ENCODE results near the gene ZNF76. TPM values are rescaled to one million over a fixed set of nuclear protein-coding genes. Genes with fewer than 3 reads are reported as not detected.

The ZNF76 gene
- total and polyA plus RNA-seq, 9 of the 15 experiments (the other 6 are each of a cell fraction or from before 2014, with no cell fraction given): 1.2 to 17.8 (median 10.7) TPM

DNA sequence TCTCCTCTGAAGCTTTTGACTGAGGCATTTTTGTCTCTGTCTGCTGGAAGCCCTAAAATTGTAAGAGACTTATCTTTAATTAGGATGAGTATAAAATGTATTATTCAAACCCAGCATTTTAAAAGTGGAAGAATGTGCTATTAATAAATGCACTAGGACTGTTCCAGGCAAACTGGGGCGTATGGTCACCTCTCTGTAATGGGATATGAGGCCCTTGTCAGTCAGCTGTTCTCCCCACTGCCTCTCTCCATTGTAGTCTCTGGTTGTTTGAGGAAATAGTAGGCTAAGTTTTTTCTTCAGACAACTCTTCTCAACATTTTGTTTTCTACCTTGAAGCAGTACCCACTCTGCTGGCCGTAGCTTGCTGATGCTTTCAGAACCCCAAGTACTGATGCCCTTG, 23.8 kb downstream of the ZNF76 start:
- no peaks in the 10 kb centered on the region for H4K20me1 ChIP-seq (replicated peaks; ENCODE audit: control insufficient read depth, insufficient read depth, low read length)
- no peaks in the 10 kb centered on the region for H3K9me3 ChIP-seq (replicated peaks; ENCODE audit: control insufficient read depth, insufficient read depth, low read depth, low read length)
- no peak overlapping the region for H3K4me2 ChIP-seq (ENCODE audit: insufficient read depth, low read length)
- FAIRE-seq: no peak
- no peaks in the 10 kb centered on the region for H3K9me1 ChIP-seq (ENCODE audit: control insufficient read depth, insufficient read depth, low read length)
- in situ Hi-C loops (cut with MboI) (no loop called here), intact Hi-C loops (cut with micrococcal nuclease) (no loop called here)
- TF ChIP-seq NFXL1 (CRISPR knock-in tag; IDR thresholded peaks at IDR 0.05) (no peak), ZNF282 (CRISPR knock-in tag; IDR thresholded peaks at IDR 0.05) (no peak), HDAC8 (tag; IDR thresholded peaks at IDR 0.05) (no peak), NEUROD1 (IDR thresholded peaks at IDR 0.05; ENCODE audit: borderline replicate concordance, low read depth, low read length, partially characterized antibody) (no peak), SNRNP70 (optimal IDR thresholded peaks at IDR 0.05; ENCODE audit: low read depth, low read length) (no peak), ESRRA (IDR thresholded peaks at IDR 0.05; ENCODE audit: borderline replicate concordance, low read depth) (no peak), RUNX1 (IDR thresholded peaks at IDR 0.05; ENCODE audit: low read depth) (no peak)
- BruUV-seq (replicated peaks): no TSS peak
- no peak overlapping the region for H2AFZ ChIP-seq (ENCODE audit: low read depth, low read length)
- no peaks in the 10 kb centered on the region for H3K79me2 ChIP-seq (ENCODE audit: control insufficient read depth, insufficient read depth, low read length)
- CTCF ChIA-PET (ENCODE audit: low intra/inter-chr PET ratio): no interaction called here
- no peak for ATAC-seq
- peaks cover 0 to 3% of the 10 kb centered on the region in 2 experiments; a peak in 1 of 5 replicates for H3K4me1 ChIP-seq (replicated peaks in 1 of 2; ENCODE audit: control insufficient read depth in 2 of 2, insufficient read depth in 2 of 2, low read length in 2 of 2)
- H3K27ac ChIP-seq (ENCODE audit: extremely low read depth, low read depth, low read length): no peak overlapping the region
- H3K36me3 ChIP-seq (ENCODE audit: control insufficient read depth, insufficient read depth, low read length): peaks cover 9% of the 10 kb centered on the region; the same call in 2 of the 3 replicates
- H3K27me3 ChIP-seq (ENCODE audit: control insufficient read depth in 2 of 2, insufficient read depth in 2 of 2, low read length in 2 of 2): no peaks in the 10 kb centered on the region
- 39% methylated on average over 2 of the region's 2 CpGs for WGBS (ENCODE audit: insufficient coverage, low coverage, missing lambda C conversion rate)
- POLR2A ChIA-PET: interaction anchor here (0.6 to 0.9 kb wide), 6 partner anchors 10 to 673 kb away, joined by 3 read pairs; no protein-coding TSS in a partner anchor
- no peak overlapping the region for H3K9ac ChIP-seq (ENCODE audit: insufficient read depth in 1 of 2, low read depth in 2 of 2, low read length in 2 of 2)
- no peak for DNase-seq (ENCODE audit: extremely low read depth in 1 of 4, low spot score in 3 of 4)
- H3K4me3 ChIP-seq: no peak overlapping the region

Data from K562 (cell line).